Esophagus mucosa (tissue), 1 donor: ENCODE data around the gene OSBP2. TPM values are rescaled to one million over a fixed set of nuclear protein-coding genes. Genes with fewer than 3 reads are reported as not detected.
A peak's percentile ranks its signal among the peaks of the same experiment; 100 is the strongest.

Source experiments
- ATAC-seq: fragments of 200-7000 bp; cut with Tn5 transposase; one replicate; pipeline ENCODE4 v1.9.1; 2020
- total RNA-seq: library from RNA; stranded (reverse); gene quantifications from one replicate; pipeline ENCODE4 v1.2.4, GENCODE V29; 2023
- donor health status: DM: yes; HTN: yes; CAD: no.

The OSBP2 gene
- total RNA-seq, 1 donor from 2014 or later, result 3.0 TPM

DNA sequence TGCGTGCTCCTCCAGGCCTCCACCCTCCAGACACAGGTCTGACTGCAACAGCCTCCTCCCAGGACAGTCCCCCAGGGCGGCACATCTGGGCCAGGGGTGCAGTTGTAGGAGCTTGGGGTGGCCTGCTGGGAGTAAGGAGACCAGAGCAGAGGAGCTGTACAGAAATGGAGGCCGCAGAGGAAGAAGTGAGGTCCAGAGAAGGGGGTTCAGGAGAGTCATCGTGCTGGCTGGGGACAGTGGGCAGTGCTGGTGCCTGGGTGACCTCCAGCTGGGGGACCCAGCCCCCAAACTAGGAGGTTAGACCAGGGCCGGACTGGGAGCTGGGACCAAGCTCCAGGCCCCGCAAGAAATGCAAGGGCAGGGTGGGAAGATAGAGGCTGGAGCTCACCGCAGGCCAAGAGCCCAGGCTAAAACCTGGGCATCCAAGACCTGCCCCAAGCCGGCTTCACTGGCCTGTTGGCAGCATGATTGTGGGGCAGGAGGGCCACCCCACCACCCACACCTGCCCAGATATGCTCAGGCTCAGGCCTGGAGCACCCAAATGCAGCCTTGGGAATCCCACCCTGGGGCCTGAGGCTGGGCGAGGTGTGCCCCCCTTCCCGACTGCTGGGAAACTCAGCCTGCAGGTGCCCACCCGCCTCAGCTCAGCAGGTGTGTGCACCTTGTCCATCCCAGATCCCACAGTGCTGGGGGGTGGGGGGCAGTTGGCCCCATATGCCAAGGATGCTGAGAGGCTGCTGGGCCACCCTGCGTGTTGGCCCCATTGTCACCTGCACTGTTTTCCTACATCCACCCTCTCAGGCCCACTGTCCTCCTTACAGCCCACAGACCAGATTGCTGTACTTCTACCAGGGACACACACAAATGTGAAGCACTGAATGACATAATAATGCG lies 177.0 kb downstream of the OSBP2 start:
- no peak for ATAC-seq

GRCh38 chr22:30872285-30873041 lies 177.8 kb downstream of the OSBP2 start:
- no peak for ATAC-seq

DNA sequence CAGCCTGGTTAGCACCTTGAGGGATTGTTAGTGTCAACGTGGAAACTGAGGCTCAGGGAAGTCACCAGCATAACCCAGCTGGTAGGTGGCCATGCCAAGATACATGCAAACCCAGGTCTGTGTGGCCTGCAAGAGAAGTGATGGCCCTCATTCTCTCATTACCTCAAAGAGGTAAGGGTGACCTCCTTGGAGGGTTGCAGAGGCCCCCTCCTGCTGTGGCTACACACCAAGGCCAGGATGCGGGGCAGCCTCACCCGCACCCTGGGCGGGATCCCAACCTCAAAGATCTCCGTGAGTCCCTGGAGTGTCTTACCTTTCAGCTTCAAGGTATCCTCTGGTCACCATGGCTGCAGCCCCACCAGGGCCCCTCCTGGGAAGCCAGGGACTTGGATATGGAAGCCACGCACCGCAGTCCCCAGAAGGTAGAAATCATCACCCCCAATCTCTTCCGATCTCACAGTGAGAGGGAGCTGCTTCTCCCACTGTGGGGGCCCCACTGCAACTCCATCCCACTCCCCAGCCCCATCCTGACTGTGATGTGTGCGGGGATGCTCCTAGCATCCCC lies 178.5 kb downstream of the OSBP2 start:
- ATAC-seq, result no peak

DNA sequence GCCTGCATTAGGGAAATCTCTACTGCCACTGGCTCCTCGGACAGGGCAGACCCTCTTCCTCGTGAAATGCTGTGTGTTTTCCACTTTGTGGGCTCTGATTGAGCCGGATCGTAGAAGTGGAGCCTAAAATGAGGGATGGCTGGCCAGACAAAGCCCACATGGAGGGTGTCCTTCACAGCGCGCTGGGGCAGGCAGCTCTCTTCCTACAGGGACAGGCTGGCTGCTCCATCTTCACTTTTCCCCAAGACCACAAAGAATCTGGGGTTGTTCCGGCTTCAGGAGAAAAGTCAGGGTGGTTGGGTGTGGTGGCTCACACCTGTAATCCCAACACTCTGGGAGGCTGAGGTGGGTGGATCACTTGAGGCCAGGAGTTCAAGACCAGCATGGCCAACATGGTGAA lies 179.0 kb downstream of the OSBP2 start:
- no peak for ATAC-seq

GRCh38 chr22:30874431-30875370 lies 180.0 kb downstream of the OSBP2 start:
- no peak for ATAC-seq

DNA sequence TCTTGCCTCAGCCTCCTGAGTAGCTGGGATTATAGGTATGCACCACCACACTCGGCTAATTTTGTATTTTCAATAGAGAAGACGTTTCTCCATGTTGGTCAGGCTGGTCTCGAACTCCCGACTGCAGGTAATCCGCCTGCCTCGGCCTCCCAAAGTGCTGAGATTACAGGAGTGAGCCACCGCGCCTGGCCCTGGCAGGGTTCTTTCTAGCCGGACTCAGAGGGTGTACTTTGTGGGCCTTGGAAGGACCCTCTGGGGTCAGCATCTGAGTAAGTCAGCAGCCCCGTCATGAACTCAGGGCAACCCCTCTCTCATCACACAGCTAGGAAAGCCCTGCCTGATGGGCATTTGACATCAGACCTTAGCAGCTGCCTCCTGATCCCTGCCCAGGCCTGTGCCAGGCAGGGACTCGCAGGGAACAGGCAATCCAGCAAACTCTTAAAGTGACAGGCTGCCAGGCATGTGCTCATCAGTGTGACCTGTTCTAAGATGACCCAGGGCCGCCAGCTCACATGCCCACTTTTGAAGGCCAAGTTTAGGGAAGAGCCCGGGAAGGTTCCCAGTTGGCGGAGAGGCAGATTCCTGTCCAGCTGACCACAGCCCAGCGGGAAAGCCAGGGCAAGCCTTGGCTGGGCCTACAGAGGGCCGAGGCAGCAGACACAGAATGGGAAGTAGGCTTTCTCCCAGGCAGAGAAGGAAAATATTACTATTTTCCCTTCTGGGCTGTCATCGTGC lies 181.0 kb downstream of the OSBP2 start:
- no peak for ATAC-seq

DNA sequence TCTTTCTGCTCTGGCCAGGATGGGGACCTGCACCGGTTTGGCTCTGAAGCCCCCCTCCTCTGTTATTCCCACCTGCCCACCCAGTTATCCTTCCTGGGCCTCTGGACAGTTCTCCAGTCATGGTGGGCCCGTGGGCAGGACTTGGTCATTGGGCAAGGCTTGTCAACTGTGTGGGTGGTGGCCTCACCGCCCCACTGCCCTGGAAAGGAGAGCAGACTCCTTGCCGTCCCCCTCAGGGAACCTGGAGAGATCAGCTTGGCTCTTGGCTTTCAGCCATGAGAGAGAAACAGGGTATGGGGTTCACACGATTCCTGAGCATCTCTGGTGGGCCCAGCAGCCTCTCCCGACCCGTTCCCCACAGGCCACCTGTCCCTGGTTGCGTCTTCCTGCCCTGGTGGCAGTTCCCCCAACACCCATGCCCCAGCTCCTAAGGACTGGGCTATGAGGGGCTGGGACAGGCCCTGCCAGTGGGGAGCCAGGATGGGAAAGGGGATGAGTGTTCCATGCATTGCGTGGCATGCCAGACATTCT lies 181.6 kb downstream of the OSBP2 start:
- ATAC-seq, result no peak

GRCh38 chr22:30876915-30877553 lies 182.4 kb downstream of the OSBP2 start:
- ATAC-seq, result no peak

DNA sequence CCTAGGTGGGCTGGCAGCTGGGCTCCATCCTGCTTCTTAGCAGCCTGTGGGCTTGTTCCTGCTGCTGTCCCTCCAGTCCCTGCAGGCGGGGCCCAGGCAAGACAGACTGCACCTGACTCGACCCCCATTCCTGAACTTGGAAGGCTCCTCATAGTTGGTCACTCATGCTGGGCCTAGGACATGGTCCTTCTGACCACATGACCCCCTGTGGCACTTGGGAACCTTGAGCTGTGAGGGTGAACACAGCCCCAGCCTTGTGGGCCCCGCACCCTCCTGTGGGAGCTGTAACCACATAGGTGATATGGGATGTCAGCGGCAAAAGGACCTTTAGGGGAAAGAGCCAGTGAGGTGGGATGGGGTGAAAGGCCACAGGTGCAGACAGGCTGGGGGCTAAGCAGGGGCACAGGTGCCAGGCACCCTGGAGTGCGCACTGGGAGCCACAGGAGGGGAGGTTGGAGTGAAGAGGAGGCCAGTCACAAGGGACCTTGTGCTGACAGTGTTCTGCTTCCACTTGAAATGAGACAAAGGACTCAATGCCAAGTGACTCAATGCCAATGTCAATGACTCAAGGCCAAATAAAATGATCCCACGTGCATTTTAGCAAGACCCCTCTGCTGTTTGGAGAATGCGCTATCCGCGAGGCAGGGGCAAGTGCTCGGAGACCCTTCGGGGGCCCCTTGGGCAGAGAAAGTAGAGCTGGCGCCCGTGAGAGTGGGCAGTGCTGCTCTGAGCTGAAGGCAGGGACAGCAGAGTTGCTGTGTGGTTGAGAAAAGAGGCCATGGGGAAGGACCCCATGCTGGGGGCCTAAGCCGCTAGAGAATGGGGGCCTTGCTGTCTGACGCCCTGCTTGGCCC lies 183.2 kb downstream of the OSBP2 start:
- no peak for ATAC-seq

GRCh38 chr22:30878516-30879414 lies 184.1 kb downstream of the OSBP2 start:
- ATAC-seq, result no peak

GRCh38 chr22:30879415-30879797 lies 184.7 kb downstream of the OSBP2 start:
- ATAC-seq, result no peak

- no peak for ATAC-seq
Measured at GRCh38 chr22:30880181-30880601, 185.5 kb downstream of the OSBP2 start.

DNA sequence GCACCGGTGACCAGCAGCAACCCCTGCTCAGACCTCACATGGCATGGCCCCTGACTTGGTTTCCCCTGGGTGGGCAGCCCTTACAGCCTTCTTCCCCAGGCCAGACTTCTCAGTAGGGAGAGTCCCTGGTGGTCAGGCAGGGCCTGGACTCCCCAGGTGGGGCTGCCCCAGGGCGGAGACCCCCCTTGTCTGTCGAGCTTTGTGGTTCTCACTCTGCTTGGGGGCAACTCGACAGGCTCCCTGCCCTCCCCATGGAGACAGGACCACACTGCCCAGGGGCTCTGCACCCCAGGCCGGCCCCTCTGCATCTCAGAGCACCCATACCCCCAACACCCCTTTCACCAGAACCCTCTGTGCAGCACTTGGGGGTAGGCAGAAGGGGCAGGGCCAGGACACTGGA lies 186.2 kb downstream of the OSBP2 start:
- no peak for ATAC-seq

GRCh38 chr22:30881361-30882183 lies 186.9 kb downstream of the OSBP2 start:
- ATAC-seq, result no peak

DNA sequence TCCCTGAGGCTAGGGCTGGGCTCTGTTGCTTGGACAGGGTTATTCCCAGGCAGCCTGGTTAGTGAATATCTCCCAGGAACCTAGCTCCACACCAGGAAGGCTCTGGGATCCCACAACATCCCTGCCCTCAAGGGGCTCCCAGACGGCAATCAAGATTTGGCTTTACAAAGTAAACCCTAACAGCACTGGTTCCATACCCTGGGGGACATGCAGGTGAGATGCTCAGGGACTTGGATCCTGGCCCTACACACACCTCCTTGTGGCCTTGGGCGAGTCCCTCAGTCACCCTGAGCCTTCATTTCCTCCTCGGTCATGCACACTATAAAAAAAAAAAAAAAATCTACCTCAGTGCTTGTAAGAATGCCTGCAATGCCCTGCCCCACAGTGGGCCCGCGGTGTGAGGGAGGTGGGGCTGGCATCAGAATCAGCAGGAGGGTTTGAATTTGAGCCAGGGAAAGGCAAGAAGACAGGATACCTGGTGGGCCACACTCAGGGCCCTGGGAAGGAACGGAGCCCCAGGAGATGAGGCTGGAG lies 187.6 kb downstream of the OSBP2 start:
- peak; percentile 55 for ATAC-seq

DNA sequence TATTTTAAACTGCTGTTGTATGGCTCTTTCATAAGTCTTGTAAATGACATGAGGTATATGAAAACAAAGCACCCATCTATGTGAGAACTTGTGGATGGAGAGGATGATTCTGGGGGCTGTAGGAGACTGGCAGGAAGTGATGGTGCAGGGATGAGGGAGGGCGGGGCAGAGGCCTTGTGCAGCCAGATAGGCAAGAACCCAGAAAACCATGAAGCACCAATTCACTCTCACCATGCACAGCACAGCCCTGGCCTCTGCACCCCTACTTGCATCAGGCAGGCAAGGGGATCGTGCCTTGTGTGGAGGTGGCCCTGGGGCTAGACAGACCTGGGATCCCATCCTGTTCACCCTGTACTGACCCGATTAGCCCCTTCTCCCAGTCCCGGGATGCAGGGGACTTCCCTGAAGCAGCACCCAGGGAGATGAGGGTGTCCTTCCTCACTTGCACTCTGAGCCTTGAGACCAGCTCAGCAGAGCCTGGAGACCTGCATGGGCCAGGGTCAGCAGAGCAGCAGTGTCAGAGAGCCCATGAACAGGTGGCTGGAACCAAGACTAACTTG lies 188.4 kb downstream of the OSBP2 start:
- ATAC-seq, result no peak

GRCh38 chr22:30883586-30884145 lies 189.0 kb downstream of the OSBP2 start:
- ATAC-seq, result no peak
